GM19324 (cell line): ENCODE measurements around the gene OOSP1.
"Not testable (repeated sequence)": the region's sequence is repeated elsewhere in the genome, so short reads cannot be mapped to it uniquely, and the experiment has no call there.

Experiments
- ATAC-seq: cut with Tn5 transposase; IDR thresholded peaks from one replicate; pipeline ENCODE4 v1.9.1; 2021; ENCODE audit warnings: mild to moderate bottlenecking, moderate library complexity; ENCODE audit not compliant: unreplicated experiment, low FRiP score

Gene OOSP1

GRCh38 chr11:59938132-59938531, at the start of gene OOSP1:
Gene OOSP1, plus strand, starts transcription at chr11:59938432. Its CDS starts 23 bp downstream, at chr11:59938455.
- ATAC-seq, result no peak

- no peak for ATAC-seq
Observed at GRCh38 chr11:59891781-59892181, 46.5 kb upstream of the OOSP1 start.

GRCh38 chr11:59894616-59895015, 43.6 kb upstream of the OOSP1 start:
- no peak for ATAC-seq

GRCh38 chr11:59898046-59898445, 40.2 kb upstream of the OOSP1 start:
- no peak for ATAC-seq

GRCh38 chr11:59898650-59899049, 39.6 kb upstream of the OOSP1 start:
- no peak for ATAC-seq

- no peak for ATAC-seq
Observed at GRCh38 chr11:59899532-59899931, 38.7 kb upstream of the OOSP1 start.

GRCh38 chr11:59900366-59901126, 37.7 kb upstream of the OOSP1 start:
- ATAC-seq, result no peak

GRCh38 chr11:59901306-59901705, 36.9 kb upstream of the OOSP1 start:
- no peak for ATAC-seq

- not testable (repeated sequence) for ATAC-seq
Observed at GRCh38 chr11:59903569-59903968, 34.7 kb upstream of the OOSP1 start.

- no peak for ATAC-seq
Observed at GRCh38 chr11:59918480-59918879, 19.8 kb upstream of the OOSP1 start.

- ATAC-seq, result no peak
Observed at GRCh38 chr11:59918987-59919589, 19.1 kb upstream of the OOSP1 start.

GRCh38 chr11:59923813-59924212, 14.4 kb upstream of the OOSP1 start:
- ATAC-seq, result no peak

- ATAC-seq, result no peak
Observed at GRCh38 chr11:59931688-59932087, 6.5 kb upstream of the OOSP1 start.

- ATAC-seq, result no peak
Observed at GRCh38 chr11:59938718-59939117, 486 bp downstream of the OOSP1 start.

- ATAC-seq, result no peak
Observed at GRCh38 chr11:59939482-59939881, 1.2 kb downstream of the OOSP1 start.

- ATAC-seq, result no peak
Observed at GRCh38 chr11:59941091-59941490, 2.9 kb downstream of the OOSP1 start.

GRCh38 chr11:59943997-59944714, 5.9 kb downstream of the OOSP1 start:
- ATAC-seq, result no peak

- no peak for ATAC-seq
Observed at GRCh38 chr11:59944720-59945119, 6.5 kb downstream of the OOSP1 start.

GRCh38 chr11:59953463-59954218, 15.4 kb downstream of the OOSP1 start:
- no peak for ATAC-seq

- ATAC-seq, result no peak
Observed at GRCh38 chr11:59954219-59954847, 16.1 kb downstream of the OOSP1 start.
